ENCODE data around the gene PLEKHG1. TPM values are rescaled to one million over a fixed set of nuclear protein-coding genes. Genes with fewer than 3 reads are reported as not detected.

The PLEKHG1 gene
- total RNA-seq, 4 donors from 2014 or later: 35.0 to 60.8 (median 43.8) TPM

GRCh38 chr6:150638267-150638666 is 38.6 kb downstream of the PLEKHG1 start:
- WGBS: 88% methylated on average over 1 of the region's 1 CpG
- Histone ChIP-seq H3K4me1 (peaks cover 23% of the 10 kb centered on the region), H3K9me3 (no peaks in the 10 kb centered on the region), H3K27me3 (no peaks in the 10 kb centered on the region), H3K4me3 (no peak overlapping the region), H3K27ac (no peak overlapping the region), H3K36me3 (no peaks in the 10 kb centered on the region)
- no peak for DNase-seq (ENCODE audit: low spot score in 2 of 2)
- no peak for TF ChIP-seq EP300 (IDR thresholded peaks at IDR 0.05)
- TF ChIP-seq POLR2A (IDR thresholded peaks at IDR 0.05): no peak
- TF ChIP-seq POLR2AphosphoS5 (IDR thresholded peaks at IDR 0.05): no peak

- Histone ChIP-seq H3K4me3 (no peak overlapping the region), H3K9me3 (no peaks in the 10 kb centered on the region), H3K27ac (no peak overlapping the region), H3K27me3 (no peaks in the 10 kb centered on the region), H3K36me3 (no peaks in the 10 kb centered on the region), H3K4me1 (peaks cover 23% of the 10 kb centered on the region)
- DNase-seq (ENCODE audit: low spot score in 2 of 2): no peak
- 85% methylated on average over 1 of the region's 1 CpG for WGBS
- TF ChIP-seq CTCF (IDR thresholded peaks at IDR 0.05) (no peak), EP300 (IDR thresholded peaks at IDR 0.05) (no peak), POLR2AphosphoS5 (IDR thresholded peaks at IDR 0.05) (no peak), POLR2A (IDR thresholded peaks at IDR 0.05) (no peak)
Observed at GRCh38 chr6:150638765-150639164, 39.1 kb downstream of the PLEKHG1 start.

DNA sequence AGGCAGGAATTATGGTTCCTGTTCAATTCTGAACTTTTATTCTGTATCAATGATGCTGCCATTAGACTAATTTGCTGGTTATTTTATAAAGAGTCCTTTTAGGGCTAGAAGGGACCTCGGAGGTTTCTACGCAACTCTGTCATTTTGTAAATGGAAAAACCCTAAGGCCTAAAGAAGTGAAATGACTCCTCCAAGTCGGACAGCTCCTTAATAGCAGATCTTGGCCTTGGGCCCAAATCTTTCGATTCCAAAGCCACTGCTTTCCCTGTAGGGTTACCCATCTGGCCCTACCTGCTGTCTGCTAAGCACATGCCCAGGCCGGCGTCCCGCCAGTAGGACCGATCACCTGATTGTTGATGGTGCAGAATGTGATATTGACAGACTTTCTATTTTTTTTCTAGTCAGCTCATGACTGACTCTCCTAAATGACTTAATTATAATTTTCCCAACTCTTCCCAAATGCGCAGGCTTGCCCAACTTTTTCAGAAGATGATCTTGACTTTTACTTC is 40.2 kb downstream of the PLEKHG1 start:
- TF ChIP-seq EP300 (IDR thresholded peaks at IDR 0.05) (no peak), POLR2AphosphoS5 (IDR thresholded peaks at IDR 0.05) (no peak), POLR2A (IDR thresholded peaks at IDR 0.05) (no peak), CTCF (IDR thresholded peaks at IDR 0.05) (no peak)
- Histone ChIP-seq H3K27me3 (no peaks in the 10 kb centered on the region), H3K9me3 (no peaks in the 10 kb centered on the region), H3K36me3 (no peaks in the 10 kb centered on the region), H3K4me1 (peaks cover 17% of the 10 kb centered on the region), H3K27ac (no peak overlapping the region), H3K4me3 (no peak overlapping the region)
- 91% methylated on average over 9 of the region's 9 CpGs for WGBS
- DNase-seq (ENCODE audit: low spot score in 2 of 2): no peak

DNA sequence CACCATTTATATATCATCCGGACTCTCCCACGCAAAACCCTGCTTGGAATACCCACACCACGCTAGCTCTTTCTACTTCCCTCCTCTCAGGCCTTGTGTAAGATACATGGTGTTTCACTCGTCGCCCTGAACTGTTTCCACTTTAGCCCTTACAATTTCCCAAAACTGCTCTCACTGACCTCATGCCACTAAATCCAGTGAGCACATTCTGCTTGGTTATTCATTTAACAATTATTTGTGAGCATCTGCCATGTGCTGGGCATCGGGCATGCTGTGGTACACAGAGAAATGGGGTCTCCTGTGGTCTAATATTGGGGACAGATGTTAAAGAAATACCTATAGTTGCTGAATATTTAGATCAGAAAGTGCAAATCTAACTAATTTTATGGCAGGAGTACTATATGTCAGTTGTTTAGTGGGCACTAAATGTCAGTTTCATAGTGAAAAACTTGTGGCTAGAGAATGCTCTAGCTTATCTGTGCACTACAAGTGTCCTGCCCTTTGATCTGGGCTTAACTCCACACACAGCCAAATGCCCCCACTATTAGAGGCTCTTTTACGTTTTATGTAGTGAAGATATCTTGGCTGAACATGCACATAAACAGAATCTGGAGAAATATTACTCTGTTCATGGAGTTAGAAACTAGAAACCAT is 41.0 kb downstream of the PLEKHG1 start:
- H3K36me3 ChIP-seq: no peaks in the 10 kb centered on the region
- TF ChIP-seq POLR2A (IDR thresholded peaks at IDR 0.05) (no peak), CTCF (IDR thresholded peaks at IDR 0.05) (no peak), EP300 (IDR thresholded peaks at IDR 0.05) (no peak), POLR2AphosphoS5 (IDR thresholded peaks at IDR 0.05) (no peak)
- no peak for DNase-seq (ENCODE audit: low spot score in 2 of 2)
- H3K4me1 ChIP-seq: peaks cover 15% of the 10 kb centered on the region
- H3K27me3 ChIP-seq: no peaks in the 10 kb centered on the region
- no peaks in the 10 kb centered on the region for H3K9me3 ChIP-seq
- WGBS: 85% methylated on average over 7 of the region's 7 CpGs
- H3K27ac ChIP-seq: no peak overlapping the region
- H3K4me3 ChIP-seq: peak overlapping the region; percentile 30

- Histone ChIP-seq H3K27me3 (no peaks in the 10 kb centered on the region), H3K27ac (no peak overlapping the region), H3K36me3 (no peaks in the 10 kb centered on the region), H3K9me3 (no peaks in the 10 kb centered on the region), H3K4me3 (peak overlapping the region; percentile 30), H3K4me1 (peaks cover 15% of the 10 kb centered on the region)
- no peak for DNase-seq (ENCODE audit: low spot score in 2 of 2)
- no peak for TF ChIP-seq POLR2AphosphoS5 (IDR thresholded peaks at IDR 0.05)
- TF ChIP-seq CTCF (IDR thresholded peaks at IDR 0.05): no peak
- no peak for TF ChIP-seq EP300 (IDR thresholded peaks at IDR 0.05)
- TF ChIP-seq POLR2A (IDR thresholded peaks at IDR 0.05): no peak
- 6% methylated on average over 6 of the region's 6 CpGs for WGBS
Observed at GRCh38 chr6:150641398-150642139, 41.9 kb downstream of the PLEKHG1 start.
